Astrocyte (in vitro differentiated cells and primary cell): ENCODE data around the gene SMARCA2.

Experiments
- CTCF ChIP-seq: IDR thresholded peaks from 2 replicates; pipeline ENCODE4 v1.5.1; 2011; ENCODE audit warnings: low read depth, mild to moderate bottlenecking, inconsistent platforms, low read length, moderate library complexity; ENCODE audit not compliant: insufficient read depth
- EZH2 ChIP-seq: IDR thresholded peaks from 2 replicates; pipeline ENCODE4 v1.6.1; 2012; ENCODE audit warnings: mild to moderate bottlenecking, low read length, inconsistent platforms; ENCODE audit not compliant: insufficient read depth

- TF ChIP-seq CTCF (no peak), EZH2 (no peak)
Measured at GRCh38 chr9:2241836-2242741, 226.9 kb downstream of the SMARCA2 start.
